ENCODE measurements around the gene ABCA13.

The ABCA13 gene

DNA sequence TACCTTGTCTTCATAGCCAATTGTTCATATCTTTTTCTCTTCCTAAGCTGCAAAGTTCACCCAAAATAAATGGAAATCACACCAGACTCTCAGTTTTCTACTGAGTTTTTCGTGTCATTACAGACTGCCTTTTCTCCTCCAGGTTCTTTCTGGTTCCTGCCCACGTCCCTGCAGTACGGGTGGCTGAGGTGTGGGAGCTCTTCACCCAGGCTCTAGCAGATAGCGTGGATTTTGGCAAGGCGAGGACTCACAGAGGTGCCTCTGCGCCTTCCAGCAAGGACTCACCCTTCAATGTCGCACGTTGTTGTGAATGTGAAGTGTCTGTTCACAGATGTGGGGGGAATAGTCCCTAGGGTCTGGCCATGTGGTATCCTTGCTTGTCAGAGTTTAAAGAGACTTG lies 71.6 kb downstream of the ABCA13 start:
- H3K4me2 ChIP-seq (ENCODE audit: low read length), result no peak overlapping the region
- no peak overlapping the region for H3K4me3 ChIP-seq (ENCODE audit: low read length)
- H3K27me3 ChIP-seq (ENCODE audit: low read depth, low read length), result peaks cover 39% of the 10 kb centered on the region
- H3K4me1 ChIP-seq (ENCODE audit: low read length), result peaks cover 6% of the 10 kb centered on the region
- no peaks in the 10 kb centered on the region for H4K20me1 ChIP-seq (ENCODE audit: insufficient read depth, low read length)
- no peaks in the 10 kb centered on the region for H3K9me3 ChIP-seq (ENCODE audit: insufficient read depth, low read length)
- H3K9ac ChIP-seq (ENCODE audit: low read length), result no peak overlapping the region
- H3K27ac ChIP-seq (ENCODE audit: low read length), result no peak overlapping the region
- H3K36me3 ChIP-seq (replicated peaks; ENCODE audit: low read depth, low read length), result no peaks in the 10 kb centered on the region
- no peaks in the 10 kb centered on the region for H3K79me2 ChIP-seq (ENCODE audit: low read length)
- TF ChIP-seq EZH2phosphoT487 (IDR thresholded peaks at IDR 0.05; ENCODE audit: low read depth) (no peak), CTCF (IDR thresholded peaks at IDR 0.05; ENCODE audit: low read depth, low read length) (no peak)
- no peak overlapping the region for H2AFZ ChIP-seq (ENCODE audit: low read depth, low read length)

DNA sequence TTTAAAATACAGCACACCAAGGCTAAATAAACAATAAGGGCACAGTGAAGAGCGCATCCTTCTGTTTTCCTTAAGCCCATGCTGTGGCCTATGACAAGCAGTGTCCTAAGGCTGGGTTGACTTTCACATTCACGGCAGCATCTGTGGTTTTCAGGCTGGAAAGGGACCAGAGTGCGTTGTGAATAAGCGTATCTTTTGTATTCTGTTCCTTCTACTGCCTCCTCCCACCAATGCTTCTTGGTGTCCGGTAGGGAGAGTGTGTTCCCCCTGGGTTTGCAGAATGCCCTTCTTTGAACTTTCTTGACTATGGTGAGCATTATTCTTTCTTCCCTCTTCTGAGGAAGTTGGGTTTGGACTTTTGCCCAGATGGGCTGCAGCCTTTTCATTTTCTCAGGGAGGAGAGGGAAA lies 73.6 kb downstream of the ABCA13 start:
- Histone ChIP-seq H3K9me3 (ENCODE audit: insufficient read depth, low read length) (no peaks in the 10 kb centered on the region), H3K4me3 (ENCODE audit: low read length) (no peak overlapping the region), H3K4me2 (ENCODE audit: low read length) (no peak overlapping the region), H3K79me2 (ENCODE audit: low read length) (no peaks in the 10 kb centered on the region), H3K36me3 (replicated peaks; ENCODE audit: low read depth, low read length) (no peaks in the 10 kb centered on the region), H4K20me1 (ENCODE audit: insufficient read depth, low read length) (no peaks in the 10 kb centered on the region), H3K4me1 (ENCODE audit: low read length) (peaks cover 6% of the 10 kb centered on the region), H2AFZ (ENCODE audit: low read depth, low read length) (no peak overlapping the region), H3K27me3 (ENCODE audit: low read depth, low read length) (peaks cover 52% of the 10 kb centered on the region), H3K9ac (ENCODE audit: low read length) (no peak overlapping the region), H3K27ac (ENCODE audit: low read length) (no peak overlapping the region)
- no peak for TF ChIP-seq CTCF (IDR thresholded peaks at IDR 0.05; ENCODE audit: low read depth, low read length)
- TF ChIP-seq EZH2phosphoT487 (IDR thresholded peaks at IDR 0.05; ENCODE audit: low read depth), result no peak

GRCh38 chr7:48245751-48246472 lies 74.7 kb downstream of the ABCA13 start:
- Histone ChIP-seq H2AFZ (ENCODE audit: low read depth, low read length) (no peak overlapping the region), H3K4me1 (ENCODE audit: low read length) (peaks cover 6% of the 10 kb centered on the region), H3K27ac (ENCODE audit: low read length) (no peak overlapping the region), H3K4me3 (ENCODE audit: low read length) (no peak overlapping the region), H3K36me3 (replicated peaks; ENCODE audit: low read depth, low read length) (no peaks in the 10 kb centered on the region), H3K27me3 (ENCODE audit: low read depth, low read length) (peaks cover 61% of the 10 kb centered on the region), H3K4me2 (ENCODE audit: low read length) (peak overlapping the region; percentile 12; the same call in 1 of the 2 replicates), H4K20me1 (ENCODE audit: insufficient read depth, low read length) (no peaks in the 10 kb centered on the region), H3K9ac (ENCODE audit: low read length) (no peak overlapping the region), H3K79me2 (ENCODE audit: low read length) (no peaks in the 10 kb centered on the region), H3K9me3 (ENCODE audit: insufficient read depth, low read length) (no peaks in the 10 kb centered on the region)
- no peak for TF ChIP-seq CTCF (IDR thresholded peaks at IDR 0.05; ENCODE audit: low read depth, low read length)
- TF ChIP-seq EZH2phosphoT487 (IDR thresholded peaks at IDR 0.05; ENCODE audit: low read depth), result no peak

DNA sequence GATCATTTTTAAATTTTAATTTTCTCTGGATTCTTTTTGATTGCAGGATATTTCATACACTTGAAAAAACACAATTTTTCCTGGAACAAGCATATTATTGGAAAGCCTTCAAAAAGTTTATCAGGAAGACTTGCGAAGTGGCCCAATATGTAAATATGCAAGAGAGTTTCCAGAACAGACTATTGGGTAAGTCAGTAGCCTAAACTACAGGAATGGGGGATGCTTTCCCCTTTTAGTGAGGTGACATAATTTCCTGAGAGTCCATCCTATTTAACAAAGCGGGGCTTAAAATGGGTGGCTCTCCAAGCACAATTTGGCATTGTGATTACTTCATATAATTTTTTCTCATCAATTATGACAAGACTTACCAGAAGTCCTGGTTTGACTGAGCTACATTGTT lies 77.9 kb downstream of the ABCA13 start:
- H3K36me3 ChIP-seq (replicated peaks; ENCODE audit: low read depth, low read length), result no peaks in the 10 kb centered on the region
- TF ChIP-seq EZH2phosphoT487 (IDR thresholded peaks at IDR 0.05; ENCODE audit: low read depth) (no peak), CTCF (IDR thresholded peaks at IDR 0.05; ENCODE audit: low read depth, low read length) (no peak)
- H3K79me2 ChIP-seq (ENCODE audit: low read length), result no peaks in the 10 kb centered on the region
- peaks cover 15% of the 10 kb centered on the region for H3K4me1 ChIP-seq (ENCODE audit: low read length)
- H3K9ac ChIP-seq (ENCODE audit: low read length), result no peak overlapping the region
- H3K9me3 ChIP-seq (ENCODE audit: insufficient read depth, low read length), result no peaks in the 10 kb centered on the region
- no peak overlapping the region for H3K4me3 ChIP-seq (ENCODE audit: low read length)
- no peak overlapping the region for H3K4me2 ChIP-seq (ENCODE audit: low read length)
- no peak overlapping the region for H3K27ac ChIP-seq (ENCODE audit: low read length)
- no peaks in the 10 kb centered on the region for H4K20me1 ChIP-seq (ENCODE audit: insufficient read depth, low read length)
- no peak overlapping the region for H2AFZ ChIP-seq (ENCODE audit: low read depth, low read length)
- H3K27me3 ChIP-seq (ENCODE audit: low read depth, low read length), result peaks cover 62% of the 10 kb centered on the region

Measured in OCI-LY3 (cell line).